DMS53 treated with DMSO at 0.1 percent for 48 hours (cell line): ENCODE results near the gene RIC8B.
"Not testable (repeated sequence)": the region's sequence is repeated elsewhere in the genome, so short reads cannot be mapped to it uniquely, and the experiment has no call there.

Experiments
- DNase-seq: peaks from one replicate; lab custom pipeline; 2025; ENCODE audit not compliant: unreplicated experiment; lab: John Stamatoyannopoulos, UW

The RIC8B gene

DNA sequence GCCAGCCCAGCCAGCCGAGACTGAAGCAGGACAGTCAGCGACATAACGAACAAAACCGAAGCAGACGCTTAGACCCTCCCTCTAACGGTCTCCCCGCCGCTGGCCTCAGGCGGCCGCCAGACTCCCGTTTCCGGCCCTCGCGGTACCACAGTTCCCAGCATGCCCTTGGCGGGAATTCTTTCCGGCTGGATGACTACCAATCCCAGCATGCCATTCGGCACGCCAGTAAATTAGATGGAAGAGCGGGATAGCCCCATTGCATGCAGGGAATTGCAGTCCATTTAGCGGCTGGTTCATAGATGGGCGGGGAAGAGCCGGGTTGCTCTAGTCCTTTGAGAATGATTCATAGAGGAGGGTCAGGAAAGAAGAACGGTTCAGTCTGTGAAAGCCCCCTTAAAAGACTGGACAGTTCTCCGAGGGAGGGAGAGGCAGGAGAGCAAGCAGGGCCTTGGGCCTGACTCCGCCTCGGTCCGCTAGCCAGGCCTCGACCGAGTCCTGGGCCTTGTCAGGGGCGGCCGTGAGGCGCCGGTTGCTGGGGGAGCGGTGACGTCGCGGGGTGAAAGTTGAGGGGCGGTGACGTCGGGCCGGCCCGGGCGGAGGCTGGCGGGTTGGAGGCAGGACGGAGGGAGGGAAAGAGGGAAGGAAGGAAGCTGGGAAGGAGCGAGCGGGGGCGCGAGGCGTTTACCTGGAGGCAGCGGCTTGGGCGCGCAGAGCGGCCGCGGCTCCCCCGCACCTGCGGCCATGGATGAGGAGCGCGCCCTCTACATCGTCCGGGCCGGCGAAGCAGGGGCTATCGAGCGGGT lies at the start of gene RIC8B:
Gene RIC8B, plus strand, starts transcription at position 678 of the 803 bp plus-strand sequence. Its CDS starts 64 bp downstream, at position 742.
- peak; percentile 99 for DNase-seq

DNA sequence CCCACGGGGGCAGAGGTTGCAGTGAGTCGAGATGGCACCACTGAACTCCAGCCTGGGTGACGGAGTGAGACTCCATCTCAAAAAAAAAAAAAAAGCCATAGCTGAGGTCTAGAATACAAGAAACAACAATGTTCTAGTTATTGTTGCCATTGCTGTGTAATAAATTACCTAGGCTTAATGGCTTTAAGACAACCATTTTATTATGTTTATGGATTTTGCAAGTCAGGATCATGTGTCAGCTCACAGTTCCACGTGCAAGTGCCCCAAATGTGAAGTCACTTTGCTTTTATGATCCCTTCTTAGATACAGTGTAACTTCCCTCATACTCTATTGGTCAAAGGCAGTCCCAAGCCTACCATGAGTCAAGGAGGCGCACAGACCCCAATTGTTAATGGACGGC lies 49.5 kb upstream of the RIC8B start:
- no peak for DNase-seq

GRCh38 chr12:106726603-106727202 lies 47.8 kb upstream of the RIC8B start:
- not testable (repeated sequence) for DNase-seq

DNA sequence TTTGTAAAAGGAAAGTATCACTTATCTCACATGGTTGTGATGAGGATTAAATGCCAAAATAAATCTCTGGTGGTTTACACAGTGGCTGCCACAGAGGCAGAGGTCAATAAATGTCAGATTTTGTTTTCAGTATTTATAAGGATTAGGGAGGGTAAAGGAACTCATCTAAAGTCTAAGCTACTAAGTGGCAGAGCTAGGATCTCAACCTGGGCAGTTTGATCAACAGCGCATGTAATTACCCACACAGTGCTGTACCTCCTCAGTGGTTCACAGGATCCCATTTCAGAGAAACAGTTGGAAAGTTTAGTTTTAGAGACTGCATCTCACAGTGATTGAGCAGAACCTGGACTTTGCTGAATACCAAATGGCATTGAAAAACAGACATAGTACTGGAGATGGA lies 44.9 kb upstream of the RIC8B start:
- DNase-seq: no peak

DNA sequence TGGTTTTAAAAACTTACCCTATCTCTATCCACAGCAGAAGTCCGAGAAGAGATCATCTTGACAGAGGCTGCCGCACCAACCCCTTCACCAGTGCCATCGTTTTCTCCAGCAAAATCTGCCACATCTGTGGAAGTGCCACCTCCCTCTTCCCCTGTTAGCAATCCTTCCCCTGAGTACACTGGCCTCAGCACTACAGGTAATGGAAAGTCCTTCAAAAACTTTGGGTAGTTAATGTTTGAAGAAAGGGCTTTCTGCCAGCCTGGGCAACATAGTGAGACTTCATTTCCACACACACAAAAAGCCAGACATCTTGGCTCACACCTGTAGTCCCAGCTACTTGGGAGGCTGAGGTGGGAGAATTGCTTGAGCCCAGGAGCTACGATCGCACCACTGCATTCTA lies 41.6 kb upstream of the RIC8B start:
- DNase-seq: no peak

GRCh38 chr12:106733660-106734059 lies 40.8 kb upstream of the RIC8B start:
- DNase-seq: no peak

DNA sequence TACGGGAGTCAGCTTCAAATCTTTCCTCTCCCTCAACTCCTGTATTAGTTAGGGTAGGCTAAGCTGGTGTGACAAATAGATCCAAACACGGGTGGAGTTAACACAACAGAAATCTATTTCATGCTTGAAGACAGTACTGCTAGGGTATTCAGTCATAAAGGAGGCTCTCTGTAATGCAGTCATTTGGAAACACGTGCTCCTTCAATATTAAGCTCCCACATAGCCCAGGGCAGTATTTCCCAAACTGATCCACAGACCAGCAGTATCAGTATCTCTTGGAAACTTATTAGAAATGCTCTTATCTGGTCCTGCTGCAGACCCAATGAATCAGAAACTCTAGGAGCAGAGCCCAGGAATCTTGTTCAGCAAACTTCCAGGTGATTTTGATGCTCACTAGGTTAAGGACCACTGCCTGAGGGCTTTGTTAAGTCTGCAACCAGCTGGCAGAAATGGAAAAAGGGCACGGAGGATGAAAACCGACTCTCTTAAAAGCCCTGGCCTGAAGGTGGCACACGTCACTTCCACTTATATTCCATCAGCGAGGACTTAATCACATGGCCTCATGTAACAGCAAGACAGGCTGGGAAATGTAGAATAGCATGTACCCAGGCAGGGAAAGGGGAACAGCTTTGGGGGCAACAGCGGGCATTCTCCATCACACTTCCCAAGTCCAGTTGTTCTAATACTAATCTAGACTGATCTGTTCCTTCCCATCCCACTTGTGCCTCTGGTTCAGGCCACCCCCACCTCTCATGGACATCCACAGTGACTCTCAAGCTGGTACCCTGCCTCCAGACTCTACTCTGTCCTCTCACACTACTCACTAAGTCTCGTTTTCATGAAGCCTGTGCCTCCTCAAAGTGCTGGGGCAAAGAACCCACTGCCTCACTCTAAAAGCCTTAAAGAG lies 38.2 kb upstream of the RIC8B start:
- DNase-seq: no peak

DNA sequence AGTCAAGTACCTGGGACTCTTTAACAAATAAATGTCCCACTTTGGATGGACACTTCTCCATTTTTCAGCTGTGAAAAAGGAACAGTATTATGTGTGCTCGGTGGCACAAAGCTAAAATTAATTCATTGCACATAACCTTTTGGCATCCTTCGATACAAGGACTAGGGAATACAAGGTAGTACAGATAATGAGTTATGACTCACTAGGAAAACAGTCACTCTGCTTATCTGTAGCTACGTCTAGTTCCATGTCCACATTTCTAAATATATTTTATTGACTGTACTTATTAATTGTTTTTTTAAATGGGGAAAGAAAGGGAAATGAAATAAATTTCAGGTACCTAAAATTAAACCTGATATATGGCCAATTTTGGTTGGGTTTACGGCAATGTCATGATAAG lies 35.2 kb upstream of the RIC8B start:
- peak; percentile 2 for DNase-seq

- DNase-seq: no peak
Measured at GRCh38 chr12:106739815-106740530, 34.5 kb upstream of the RIC8B start.

DNA sequence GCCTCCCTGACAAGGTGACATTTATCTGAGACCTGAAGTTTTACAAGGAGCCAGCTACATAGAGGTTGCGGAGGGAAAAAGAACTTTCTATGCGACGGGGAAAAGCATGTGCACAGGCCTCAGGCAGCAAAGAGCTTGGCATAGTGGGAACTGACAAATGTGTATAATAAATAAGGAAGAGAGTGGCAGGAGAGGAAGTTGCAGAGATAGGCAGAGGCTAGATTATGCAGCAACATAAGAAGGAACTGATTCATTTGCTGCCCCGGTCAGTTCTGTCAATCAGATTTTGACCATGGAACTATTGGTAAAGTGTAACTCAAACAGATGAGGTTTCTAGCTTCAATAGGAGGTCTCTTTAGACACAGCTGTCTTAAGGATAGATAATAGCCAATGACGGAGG lies 33.7 kb upstream of the RIC8B start:
- no peak for DNase-seq

- DNase-seq: no peak
Measured at GRCh38 chr12:106741247-106741646, 33.2 kb upstream of the RIC8B start.

DNA sequence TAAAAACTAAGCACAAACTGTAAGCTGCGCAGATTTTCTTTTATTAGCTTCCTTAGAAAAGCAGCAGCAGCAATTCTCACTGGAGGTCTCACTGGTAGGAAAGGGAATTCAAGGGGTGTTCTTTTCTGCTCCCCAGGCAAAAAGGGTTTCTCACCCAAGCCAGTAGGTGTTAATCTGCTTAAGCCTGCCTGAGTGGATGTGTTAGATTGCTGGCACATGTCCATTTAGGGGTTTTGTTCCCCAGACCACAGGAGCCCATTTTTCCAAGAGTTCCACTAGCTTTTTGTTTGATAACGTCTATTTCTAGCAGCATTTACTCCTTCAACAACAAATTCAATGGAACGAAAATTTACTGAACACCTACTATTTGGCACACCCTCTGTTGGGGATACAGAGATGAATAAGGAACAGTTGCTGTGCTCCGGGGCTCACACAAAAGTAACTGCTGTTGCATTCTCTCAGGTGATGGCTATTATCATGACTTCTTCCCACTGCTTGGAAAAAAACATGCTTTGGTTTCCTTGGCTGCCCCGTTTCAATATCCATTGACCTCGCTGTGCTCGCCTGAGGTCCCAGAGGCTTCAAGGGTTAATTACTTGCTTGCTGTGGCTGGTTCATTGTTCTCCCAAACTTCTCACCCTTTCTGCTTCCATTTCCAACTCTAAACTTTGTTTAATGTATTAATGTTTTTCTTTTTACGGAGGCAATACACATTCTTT lies 31.1 kb upstream of the RIC8B start:
- DNase-seq: no peak

DNA sequence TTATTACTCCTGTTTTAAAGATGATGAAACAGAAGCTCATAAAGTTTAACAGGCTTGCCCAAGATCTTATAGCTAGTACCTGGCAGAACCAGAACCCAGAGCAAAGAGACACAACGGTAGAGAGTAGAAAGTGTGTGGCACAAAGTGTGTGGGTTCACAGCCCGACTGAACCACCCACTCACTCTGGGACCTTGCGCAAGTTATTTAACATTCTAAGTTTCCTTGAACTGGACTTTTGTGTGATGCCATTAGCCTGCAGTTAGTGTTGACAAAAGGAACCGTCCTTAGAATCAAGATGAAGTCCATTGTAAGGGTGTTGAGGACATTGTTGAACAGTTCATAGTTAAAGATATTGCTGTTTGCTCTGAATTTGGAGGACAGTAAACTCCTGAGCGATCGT lies 29.9 kb upstream of the RIC8B start:
- no peak for DNase-seq

GRCh38 chr12:106745181-106745745 lies 29.2 kb upstream of the RIC8B start:
- DNase-seq: no peak

DNA sequence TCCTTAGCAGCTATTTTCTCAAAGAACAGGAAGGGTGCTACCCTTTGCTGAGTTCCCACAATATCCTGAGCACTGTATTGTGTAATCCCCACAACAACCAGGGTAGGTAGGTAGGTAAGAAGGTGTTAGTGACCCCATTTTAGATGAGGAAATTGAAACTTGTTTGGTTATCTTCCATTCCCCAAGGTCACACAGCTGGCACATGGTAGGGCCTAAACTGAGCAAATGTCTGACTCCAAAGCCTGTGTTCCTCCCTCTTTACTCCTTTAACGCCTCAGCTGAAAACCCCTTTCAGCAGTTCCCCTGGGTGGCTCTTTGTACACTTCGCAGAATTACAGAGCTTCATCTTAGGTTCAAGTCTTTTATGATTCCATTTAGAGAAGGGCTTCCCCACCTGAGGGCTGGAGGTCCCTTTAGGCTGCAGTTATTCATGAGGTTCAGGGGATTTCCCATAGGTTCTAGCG lies 26.5 kb upstream of the RIC8B start:
- no peak for DNase-seq

- DNase-seq: no peak
Measured at GRCh38 chr12:106750524-106750923, 24.0 kb upstream of the RIC8B start.

GRCh38 chr12:106753526-106753925 lies 21.0 kb upstream of the RIC8B start:
- DNase-seq: no peak

DNA sequence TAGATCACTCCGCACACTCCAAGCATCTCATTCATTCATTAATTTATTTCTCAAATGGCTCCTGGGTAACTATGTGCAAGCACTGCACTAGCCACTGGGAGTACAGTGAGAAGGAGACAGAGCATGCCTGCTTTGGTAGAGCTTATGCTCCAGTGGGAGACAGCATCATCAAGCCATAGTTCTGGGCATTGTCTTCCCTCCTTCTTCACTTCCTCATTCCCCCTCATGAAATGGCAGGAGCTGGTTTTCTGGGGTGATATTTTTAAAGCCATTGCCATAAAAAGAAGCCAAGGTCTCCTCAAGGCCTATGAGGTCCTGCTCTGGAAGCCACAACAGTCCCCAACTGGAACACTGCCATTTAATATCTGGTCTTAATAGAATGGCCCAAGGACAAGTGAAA lies 20.2 kb upstream of the RIC8B start:
- DNase-seq: no peak

- DNase-seq: no peak
Measured at GRCh38 chr12:106757623-106758348, 16.7 kb upstream of the RIC8B start.
